ENCODE data around the gene RICTOR. TPM values are rescaled to one million over a fixed set of nuclear protein-coding genes. Genes with fewer than 3 reads are reported as not detected.

The RICTOR gene
- total and polyA plus RNA-seq, 9 donors, result 6.7 to 55.1 (median 41.5) TPM

GRCh38 chr5:39024005-39024404 is 50.2 kb downstream of the RICTOR start:
- no peak for TF ChIP-seq POLR2A (IDR thresholded peaks at IDR 0.05)
- TF ChIP-seq CTCF (IDR thresholded peaks at IDR 0.05), result no peak
- no peak for TF ChIP-seq EP300 (IDR thresholded peaks at IDR 0.05)
- no peaks in the 10 kb centered on the region for H3K27me3 ChIP-seq
- intact Hi-C loops (cut with DNase I), result no loop called here
- no peaks in the 10 kb centered on the region for H3K36me3 ChIP-seq
- peaks cover 2% of the 10 kb centered on the region for H3K4me1 ChIP-seq (ENCODE audit: insufficient read depth)
- no peak overlapping the region for H3K27ac ChIP-seq
- WGBS, 3 donors, result 90 to 95% (median 91%) methylated on average over 7 of the region's 7 CpGs
- no peaks in the 10 kb centered on the region for H3K9me3 ChIP-seq
- DNase-seq, result no peak
- no peak overlapping the region for H3K4me3 ChIP-seq

- no peak for DNase-seq
- H3K4me3 ChIP-seq, result no peak overlapping the region
- H3K27me3 ChIP-seq, result no peaks in the 10 kb centered on the region
- no peak for TF ChIP-seq POLR2A (IDR thresholded peaks at IDR 0.05)
- TF ChIP-seq EP300 (IDR thresholded peaks at IDR 0.05), result no peak
- TF ChIP-seq CTCF (IDR thresholded peaks at IDR 0.05), result no peak
- H3K27ac ChIP-seq, result no peak overlapping the region
- no peaks in the 10 kb centered on the region for H3K9me3 ChIP-seq
- H3K4me1 ChIP-seq (ENCODE audit: insufficient read depth), result peaks cover 2% of the 10 kb centered on the region
- no peaks in the 10 kb centered on the region for H3K36me3 ChIP-seq
- intact Hi-C loops (cut with DNase I), result no loop called here
- WGBS, 3 donors, result 40 to 67% (median 62%) methylated on average over 4 of the region's 4 CpGs
These were observed 51.1 kb downstream of the RICTOR start for GRCh38 chr5:39023121-39023520.

GRCh38 chr5:39022151-39022550 is 52.0 kb downstream of the RICTOR start:
- H3K27me3 ChIP-seq, result no peaks in the 10 kb centered on the region
- H3K4me3 ChIP-seq, result no peak overlapping the region
- no peak overlapping the region for H3K27ac ChIP-seq
- no peaks in the 10 kb centered on the region for H3K9me3 ChIP-seq
- intact Hi-C loops (cut with DNase I), result no loop called here
- no peak for TF ChIP-seq EP300 (IDR thresholded peaks at IDR 0.05)
- no peak for TF ChIP-seq CTCF (IDR thresholded peaks at IDR 0.05)
- no peak for TF ChIP-seq POLR2A (IDR thresholded peaks at IDR 0.05)
- 95 to 97% (median 97%) methylated on average over 4 of the region's 4 CpGs for WGBS, 3 donors
- H3K4me1 ChIP-seq (ENCODE audit: insufficient read depth), result peaks cover 2% of the 10 kb centered on the region
- H3K36me3 ChIP-seq, result no peaks in the 10 kb centered on the region
- DNase-seq, result no peak

- Histone ChIP-seq H3K27ac (no peak overlapping the region), H3K9me3 (no peaks in the 10 kb centered on the region), H3K27me3 (no peaks in the 10 kb centered on the region), H3K36me3 (no peaks in the 10 kb centered on the region), H3K4me3 (no peak overlapping the region), H3K4me1 (ENCODE audit: insufficient read depth) (peaks cover 2% of the 10 kb centered on the region)
- no peak for DNase-seq
- intact Hi-C loops (cut with DNase I), result no loop called here
- TF ChIP-seq CTCF (IDR thresholded peaks at IDR 0.05), result no peak
- no peak for TF ChIP-seq EP300 (IDR thresholded peaks at IDR 0.05)
- TF ChIP-seq POLR2A (IDR thresholded peaks at IDR 0.05), result no peak
- 18 to 53% (median 25%) methylated on average over 1 of the region's 1 CpG for WGBS, 3 donors
These were observed 52.8 kb downstream of the RICTOR start for GRCh38 chr5:39021413-39021812.

GRCh38 chr5:39020458-39020857 is 53.7 kb downstream of the RICTOR start:
- H3K4me3 ChIP-seq, result no peak overlapping the region
- 94 to 97% (median 96%) methylated on average over 3 of the region's 3 CpGs for WGBS, 3 donors
- H3K27me3 ChIP-seq, result no peaks in the 10 kb centered on the region
- no peak for DNase-seq
- intact Hi-C loops (cut with DNase I), result no loop called here
- H3K36me3 ChIP-seq, result no peaks in the 10 kb centered on the region
- H3K9me3 ChIP-seq, result no peaks in the 10 kb centered on the region
- no peak for TF ChIP-seq POLR2A (IDR thresholded peaks at IDR 0.05)
- no peak for TF ChIP-seq CTCF (IDR thresholded peaks at IDR 0.05)
- no peak for TF ChIP-seq EP300 (IDR thresholded peaks at IDR 0.05)
- no peak overlapping the region for H3K27ac ChIP-seq
- H3K4me1 ChIP-seq (ENCODE audit: insufficient read depth), result no peaks in the 10 kb centered on the region

Data from ovary (tissue), 9 donors.